ENCODE results near the gene CTCFL.

The CTCFL gene

GRCh38 chr20:57545927-57546662 lies 21.2 kb upstream of the CTCFL start:
- Histone ChIP-seq H3K27me3 (ENCODE audit: insufficient read depth, low read length) (no peaks in the 10 kb centered on the region; the same call in 1 of the 2 replicates), H3K36me3 (ENCODE audit: insufficient read depth, low read length) (no peaks in the 10 kb centered on the region), H3K4me1 (ENCODE audit: insufficient read depth, low read length) (no peaks in the 10 kb centered on the region), H3K4me3 (ENCODE audit: low read length) (no peak overlapping the region), H3K27ac (ENCODE audit: low read depth, low read length) (no peak overlapping the region), H3K9me3 (ENCODE audit: insufficient read depth, low read depth, low read length) (no peaks in the 10 kb centered on the region), H3K9ac (ENCODE audit: low read depth, low read length) (no peak overlapping the region)
- WGBS = 93% methylated on average over 12 of the region's 12 CpGs

GRCh38 chr20:57544838-57545564 lies 20.1 kb upstream of the CTCFL start:
- WGBS = 87% methylated on average over 12 of the region's 12 CpGs
- Histone ChIP-seq H3K4me3 (ENCODE audit: low read length) (no peak overlapping the region), H3K27me3 (ENCODE audit: insufficient read depth, low read length) (no peaks in the 10 kb centered on the region; the same call in 1 of the 2 replicates), H3K4me1 (ENCODE audit: insufficient read depth, low read length) (no peaks in the 10 kb centered on the region), H3K27ac (ENCODE audit: low read depth, low read length) (no peak overlapping the region), H3K36me3 (ENCODE audit: insufficient read depth, low read length) (no peaks in the 10 kb centered on the region), H3K9ac (ENCODE audit: low read depth, low read length) (no peak overlapping the region), H3K9me3 (ENCODE audit: insufficient read depth, low read depth, low read length) (no peaks in the 10 kb centered on the region)

- 73% methylated on average over 2 of the region's 2 CpGs for WGBS
- no peak overlapping the region for H3K9ac ChIP-seq (ENCODE audit: low read depth, low read length)
- H3K4me1 ChIP-seq (ENCODE audit: insufficient read depth, low read length) = no peaks in the 10 kb centered on the region
- no peak overlapping the region for H3K27ac ChIP-seq (ENCODE audit: low read depth, low read length)
- H3K27me3 ChIP-seq (ENCODE audit: insufficient read depth, low read length) = no peaks in the 10 kb centered on the region; the same call in 1 of the 2 replicates
- peaks cover 1% of the 10 kb centered on the region; the same call in 1 of the 2 replicates for H3K9me3 ChIP-seq (ENCODE audit: insufficient read depth, low read depth, low read length)
- no peak overlapping the region for H3K4me3 ChIP-seq (ENCODE audit: low read length)
- no peaks in the 10 kb centered on the region for H3K36me3 ChIP-seq (ENCODE audit: insufficient read depth, low read length)
These were observed 18.8 kb upstream of the CTCFL start for GRCh38 chr20:57543754-57544153.

- Histone ChIP-seq H3K9me3 (ENCODE audit: insufficient read depth, low read depth, low read length) (peaks cover 15% of the 10 kb centered on the region), H3K27ac (ENCODE audit: low read depth, low read length) (no peak overlapping the region), H3K27me3 (ENCODE audit: insufficient read depth, low read length) (no peaks in the 10 kb centered on the region), H3K36me3 (ENCODE audit: insufficient read depth, low read length) (no peaks in the 10 kb centered on the region), H3K4me1 (ENCODE audit: insufficient read depth, low read length) (no peaks in the 10 kb centered on the region), H3K4me3 (ENCODE audit: low read length) (no peak overlapping the region), H3K9ac (ENCODE audit: low read depth, low read length) (no peak overlapping the region)
- 89% methylated on average over 17 of the region's 17 CpGs for WGBS
These were observed 16.1 kb upstream of the CTCFL start for GRCh38 chr20:57540890-57541580.

- no peak overlapping the region for H3K4me3 ChIP-seq (ENCODE audit: low read length)
- WGBS = 95% methylated on average over 12 of the region's 12 CpGs
- H3K36me3 ChIP-seq (ENCODE audit: insufficient read depth, low read length) = no peaks in the 10 kb centered on the region
- H3K9ac ChIP-seq (ENCODE audit: low read depth, low read length) = no peak overlapping the region
- no peaks in the 10 kb centered on the region for H3K4me1 ChIP-seq (ENCODE audit: insufficient read depth, low read length)
- H3K27me3 ChIP-seq (ENCODE audit: insufficient read depth, low read length) = no peaks in the 10 kb centered on the region
- no peak overlapping the region for H3K27ac ChIP-seq (ENCODE audit: low read depth, low read length)
- H3K9me3 ChIP-seq (ENCODE audit: insufficient read depth, low read depth, low read length) = peaks cover 17% of the 10 kb centered on the region
These were observed 14.9 kb upstream of the CTCFL start for GRCh38 chr20:57539889-57540288.

GRCh38 chr20:57537822-57538221 lies 12.9 kb upstream of the CTCFL start:
- Histone ChIP-seq H3K4me3 (ENCODE audit: low read length) (no peak overlapping the region), H3K4me1 (ENCODE audit: insufficient read depth, low read length) (no peaks in the 10 kb centered on the region), H3K9me3 (ENCODE audit: insufficient read depth, low read depth, low read length) (peaks cover 20% of the 10 kb centered on the region), H3K27ac (ENCODE audit: low read depth, low read length) (no peak overlapping the region), H3K36me3 (ENCODE audit: insufficient read depth, low read length) (no peaks in the 10 kb centered on the region), H3K9ac (ENCODE audit: low read depth, low read length) (no peak overlapping the region), H3K27me3 (ENCODE audit: insufficient read depth, low read length) (no peaks in the 10 kb centered on the region)
- WGBS = 96% methylated on average over 2 of the region's 2 CpGs

- no peak overlapping the region for H3K4me3 ChIP-seq (ENCODE audit: low read length)
- H3K36me3 ChIP-seq (ENCODE audit: insufficient read depth, low read length) = no peaks in the 10 kb centered on the region
- H3K27me3 ChIP-seq (ENCODE audit: insufficient read depth, low read length) = no peaks in the 10 kb centered on the region
- no peak overlapping the region for H3K27ac ChIP-seq (ENCODE audit: low read depth, low read length)
- H3K9me3 ChIP-seq (ENCODE audit: insufficient read depth, low read depth, low read length) = peaks cover 20% of the 10 kb centered on the region
- WGBS = 93% methylated on average over 4 of the region's 4 CpGs
- H3K4me1 ChIP-seq (ENCODE audit: insufficient read depth, low read length) = no peaks in the 10 kb centered on the region
- H3K9ac ChIP-seq (ENCODE audit: low read depth, low read length) = no peak overlapping the region
These were observed 12.1 kb upstream of the CTCFL start for GRCh38 chr20:57536771-57537724.

GRCh38 chr20:57536120-57536708 lies 11.3 kb upstream of the CTCFL start:
- Histone ChIP-seq H3K9me3 (ENCODE audit: insufficient read depth, low read depth, low read length) (peaks cover 20% of the 10 kb centered on the region), H3K4me1 (ENCODE audit: insufficient read depth, low read length) (no peaks in the 10 kb centered on the region), H3K9ac (ENCODE audit: low read depth, low read length) (no peak overlapping the region), H3K27ac (ENCODE audit: low read depth, low read length) (no peak overlapping the region), H3K27me3 (ENCODE audit: insufficient read depth, low read length) (no peaks in the 10 kb centered on the region), H3K36me3 (ENCODE audit: insufficient read depth, low read length) (no peaks in the 10 kb centered on the region), H3K4me3 (ENCODE audit: low read length) (no peak overlapping the region)
- 97% methylated on average over 2 of the region's 3 CpGs for WGBS

GRCh38 chr20:57535297-57535696 lies 10.4 kb upstream of the CTCFL start:
- Histone ChIP-seq H3K4me3 (ENCODE audit: low read length) (no peak overlapping the region), H3K9me3 (ENCODE audit: insufficient read depth, low read depth, low read length) (peaks cover 20% of the 10 kb centered on the region), H3K36me3 (ENCODE audit: insufficient read depth, low read length) (no peaks in the 10 kb centered on the region), H3K27me3 (ENCODE audit: insufficient read depth, low read length) (no peaks in the 10 kb centered on the region), H3K4me1 (ENCODE audit: insufficient read depth, low read length) (no peaks in the 10 kb centered on the region), H3K9ac (ENCODE audit: low read depth, low read length) (no peak overlapping the region), H3K27ac (ENCODE audit: low read depth, low read length) (no peak overlapping the region)
- 93% methylated on average over 5 of the region's 5 CpGs for WGBS

GRCh38 chr20:57532104-57532503 lies 7.2 kb upstream of the CTCFL start:
- H3K27ac ChIP-seq (ENCODE audit: low read depth, low read length) = no peak overlapping the region
- H3K36me3 ChIP-seq (ENCODE audit: insufficient read depth, low read length) = no peaks in the 10 kb centered on the region
- H3K27me3 ChIP-seq (ENCODE audit: insufficient read depth, low read length) = no peaks in the 10 kb centered on the region
- no peak overlapping the region for H3K9ac ChIP-seq (ENCODE audit: low read depth, low read length)
- H3K4me3 ChIP-seq (ENCODE audit: low read length) = no peak overlapping the region
- 100% methylated on average over 1 of the region's 2 CpGs for WGBS
- H3K4me1 ChIP-seq (ENCODE audit: insufficient read depth, low read length) = no peaks in the 10 kb centered on the region
- peaks cover 14% of the 10 kb centered on the region for H3K9me3 ChIP-seq (ENCODE audit: insufficient read depth, low read depth, low read length)
